Measurements from ENCODE around the gene TSHZ2. TPM values are rescaled to one million over a fixed set of nuclear protein-coding genes. Genes with fewer than 3 reads are reported as not detected.

Gene TSHZ2
- total RNA-seq, 1 experiment from 2014 or later, result 0.07 TPM

DNA sequence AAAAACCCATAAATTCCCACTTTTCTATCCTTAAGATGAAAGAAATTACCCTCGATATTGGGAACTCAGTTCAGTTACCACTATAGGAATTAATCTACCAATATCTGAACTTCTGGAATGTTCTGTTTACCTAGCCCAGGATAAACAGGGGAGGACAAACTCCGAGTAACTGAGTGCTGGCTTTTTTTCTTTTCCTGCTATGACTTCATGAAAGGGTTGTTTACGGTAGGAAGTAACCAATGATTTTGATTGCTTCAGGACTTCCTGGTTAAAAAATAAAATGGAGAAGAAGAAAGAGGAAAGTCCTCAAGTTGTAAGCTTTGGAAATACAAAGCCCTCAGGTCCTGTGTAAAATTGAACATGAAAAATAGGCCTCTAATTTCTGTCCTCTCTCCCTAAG, 453.8 kb downstream of the TSHZ2 start:
- H3K23me2 ChIP-seq (ENCODE audit: insufficient read length, low read depth, low read length, poor library complexity, severe bottlenecking), result no peaks in the 10 kb centered on the region
- Mint-ChIP-seq H3K27me3 (ENCODE audit: low read depth) (no peaks in the 10 kb centered on the region; the same call in 1 of the 2 replicates), H3K4me1 (peaks cover 10 to 12% of the 10 kb centered on the region in 2 experiments), H3K4me3 (no peak overlapping the region), H3K9me3 (peaks cover 0 to 3% of the 10 kb centered on the region in 2 experiments; a peak in 2 of 5 replicates), H3K27ac (no peak overlapping the region; a peak in 1 of 7 replicates), H3K36me3 (ENCODE audit: insufficient read depth in 1 of 3, low read depth in 3 of 3) (no peaks in the 10 kb centered on the region)
- H4K91ac ChIP-seq (ENCODE audit: insufficient read length, low read depth, low read length), result no peak overlapping the region
- no peak overlapping the region for H4K5ac ChIP-seq (ENCODE audit: insufficient read length, low read depth, low read length)
- no peak overlapping the region for H2BK12ac ChIP-seq (ENCODE audit: insufficient read length, low read depth, low read length)
- no peak overlapping the region for H2AK5ac ChIP-seq (ENCODE audit: insufficient read length, low read length)
- no peak overlapping the region for H3K18ac ChIP-seq (ENCODE audit: insufficient read length, low read depth, low read length)
- no peak overlapping the region for H3K23ac ChIP-seq (ENCODE audit: insufficient read length, low read depth, low read length)
- no peaks in the 10 kb centered on the region; the same call in 1 of the 2 replicates for H3K4me1 ChIP-seq (ENCODE audit: insufficient read depth, low read length)
- H3K79me1 ChIP-seq (ENCODE audit: insufficient read depth, low read depth, low read length, poor library complexity, severe bottlenecking), result no peaks in the 10 kb centered on the region
- H4K8ac ChIP-seq (replicated peaks; ENCODE audit: insufficient read length, low read depth, low read length), result no peak overlapping the region
- H3K9ac ChIP-seq (ENCODE audit: extremely low read depth, insufficient read length, low read length), result no peak overlapping the region
- H3K27me3 ChIP-seq (ENCODE audit: insufficient read depth, low read length), result no peaks in the 10 kb centered on the region
- no peak overlapping the region for H3K27ac ChIP-seq (ENCODE audit: insufficient read length, low read depth, low read length)
- no peak overlapping the region for H2BK20ac ChIP-seq (ENCODE audit: low read depth, low read length, poor library complexity, severe bottlenecking)
- no peak overlapping the region for H2BK120ac ChIP-seq (ENCODE audit: low read depth, low read length, poor library complexity, severe bottlenecking)
- no peak overlapping the region for H2AFZ ChIP-seq (ENCODE audit: low read length)
- DNase-seq, result no peak
- H3K14ac ChIP-seq (ENCODE audit: insufficient read depth, low read length), result no peak overlapping the region
- H3K9me3 ChIP-seq (ENCODE audit: control insufficient read depth, low read depth, low read length), result no peaks in the 10 kb centered on the region
- TF ChIP-seq, protein P1, sequence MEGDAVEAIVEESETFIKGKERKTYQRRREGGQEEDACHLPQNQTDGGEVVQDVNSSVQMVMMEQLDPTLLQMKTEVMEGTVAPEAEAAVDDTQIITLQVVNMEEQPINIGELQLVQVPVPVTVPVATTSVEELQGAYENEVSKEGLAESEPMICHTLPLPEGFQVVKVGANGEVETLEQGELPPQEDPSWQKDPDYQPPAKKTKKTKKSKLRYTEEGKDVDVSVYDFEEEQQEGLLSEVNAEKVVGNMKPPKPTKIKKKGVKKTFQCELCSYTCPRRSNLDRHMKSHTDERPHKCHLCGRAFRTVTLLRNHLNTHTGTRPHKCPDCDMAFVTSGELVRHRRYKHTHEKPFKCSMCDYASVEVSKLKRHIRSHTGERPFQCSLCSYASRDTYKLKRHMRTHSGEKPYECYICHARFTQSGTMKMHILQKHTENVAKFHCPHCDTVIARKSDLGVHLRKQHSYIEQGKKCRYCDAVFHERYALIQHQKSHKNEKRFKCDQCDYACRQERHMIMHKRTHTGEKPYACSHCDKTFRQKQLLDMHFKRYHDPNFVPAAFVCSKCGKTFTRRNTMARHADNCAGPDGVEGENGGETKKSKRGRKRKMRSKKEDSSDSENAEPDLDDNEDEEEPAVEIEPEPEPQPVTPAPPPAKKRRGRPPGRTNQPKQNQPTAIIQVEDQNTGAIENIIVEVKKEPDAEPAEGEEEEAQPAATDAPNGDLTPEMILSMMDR (conservative IDR thresholded peaks at IDR 0.05), result no peak
- no CpG with 5 or more reads among the region's 3 CpGs for WGBS (ENCODE audit: extremely low coverage, insufficient read length, low lambda C conversion rate)
- no peaks in the 10 kb centered on the region for H4K20me1 ChIP-seq (ENCODE audit: control insufficient read depth, insufficient read depth, insufficient read length)
- no peak overlapping the region for H2BK15ac ChIP-seq (ENCODE audit: low read depth, low read length)
- H3K56ac ChIP-seq (ENCODE audit: insufficient read length, low read depth, low read length), result no peak overlapping the region
- no peak overlapping the region for H3T11ph ChIP-seq (ENCODE audit: low read length)
- no peak overlapping the region for H3K4me2 ChIP-seq (ENCODE audit: insufficient read depth, insufficient read length, low read length)
- H3K79me2 ChIP-seq (ENCODE audit: insufficient read depth, low read length), result no peaks in the 10 kb centered on the region
- H3K4ac ChIP-seq (ENCODE audit: low read depth, low read length), result no peak overlapping the region
- no peak overlapping the region for H2BK5ac ChIP-seq (ENCODE audit: insufficient read length, low read length)

All from H9 (cell line).